HepG2 (cell line): ENCODE measurements around the gene RSPH1.

Source experiments
- DPF2 ChIP-seq: sonication (generic); formaldehyde crosslinking; IDR thresholded peaks from 2 replicates; pipeline ENCODE4 v1.4.0; 2020; ENCODE audit warnings: mild to moderate bottlenecking, low read depth, missing genetic modification reagents, borderline replicate concordance
- IRF2 ChIP-seq: IDR thresholded peaks from 2 replicates; pipeline ENCODE4 v1.6.1; 2018; ENCODE audit warnings: missing genetic modification reagents, missing compliant biosample characterization
- MAX ChIP-seq: IDR thresholded peaks from 2 replicates; pipeline ENCODE4 v1.6.1; 2012; ENCODE audit warnings: inconsistent platforms
- ZNF414 ChIP-seq: sonication (generic); formaldehyde crosslinking; IDR thresholded peaks from 2 replicates; pipeline ENCODE4 v1.5.0; 2020; ENCODE audit warnings: missing genetic modification reagents

GRCh38 chr21:42473498-42474042 lies 22.5 kb downstream of the RSPH1 start:
- TF ChIP-seq ZNF414 (CRISPR knock-in tag) (no peak), DPF2 (no peak), MAX (no peak), IRF2 (CRISPR knock-in tag) (no peak)
